PC-3 (cell line): Measurements from ENCODE around the gene TPCN2.

Experiments used
- CTCF ChIP-seq: fragments of 300-600 bp; sonication (generic); conservative IDR thresholded peaks from 2 replicates; pipeline ENCODE4 v1.5.1; 2017; ENCODE audit warnings: antibody characterized with exemption, low read depth, mild to moderate bottlenecking, low read length
- EZH2phosphoT487 ChIP-seq: fragments of 300-600 bp; sonication (generic); IDR thresholded peaks from 2 replicates; pipeline ENCODE4 v1.6.1; 2018; ENCODE audit warnings: mild to moderate bottlenecking, antibody characterized with exemption, low read length, borderline replicate concordance

GRCh38 chr11:69053169-69053477 lies 4.4 kb downstream of the TPCN2 start:
- TF ChIP-seq CTCF (no peak), EZH2phosphoT487 (no peak)
